SK-N-SH (cell line): Measurements from ENCODE around the gene TMC1. TPM values are rescaled to one million over a fixed set of nuclear protein-coding genes. Genes with fewer than 3 reads are reported as not detected.

Experiments used
- CTCF ChIA-PET: fragments of 300-600, 350-600 bp; formaldehyde crosslinking; extraction: SDS; loops from one replicate; lab custom pipeline; 2021; lab: Yijun Ruan, JAX
- POLR2A ChIA-PET: fragments of 350-600 bp; sonication (Branson Sonifier 250); formaldehyde crosslinking; extraction: SDS; loops from one replicate; lab custom pipeline; 2020; ENCODE audit warnings: antibody characterized with exemption, inconsistent platforms; lab: Yijun Ruan, JAX
- DNase-seq: peaks from one replicate; pipeline ENCODE4 v3.0.0; 2012
- H2AFZ ChIP-seq: fragments of 200-600 bp; sonication (generic); 2 replicates; pipeline ENCODE4 v1.8.1; 2016; ENCODE audit warnings: antibody characterized with exemption, mild to moderate bottlenecking, low read depth
- H3F3A ChIP-seq: fragments of 200-600 bp; sonication (generic); replicated peaks from 2 replicates; pipeline ENCODE3; 2016; ENCODE audit warnings: antibody characterized with exemption, mild to moderate bottlenecking; ENCODE audit not compliant: insufficient read depth
- H3K27ac ChIP-seq, 2 experiments: fragments of 200-500 bp in 1 of 2; fragments of 200-600 bp in 1 of 2; sonication (Bioruptor generic) in 1 of 2; sonication (generic), shearing (Covaris generic) in 1 of 2; 2 replicates each; pipeline versions ENCODE4 v1.5.1 to v1.6.1; 2014 to 2016; ENCODE audit warnings: low read depth in 2 of 2, inconsistent platforms in 1 of 2, low read length in 1 of 2, mild to moderate bottlenecking in 1 of 2, mixed read lengths in 1 of 2
- H3K27me3 ChIP-seq: fragments of 200-600 bp; sonication (generic), shearing (Covaris generic); 2 replicates; pipeline ENCODE4 v1.6.1; 2016; ENCODE audit warnings: mixed run types; ENCODE audit not compliant: insufficient read depth
- H3K36me3 ChIP-seq, 2 experiments: fragments of 200-500 bp in 1 of 2; fragments of 200-600 bp in 1 of 2; sonication (Bioruptor generic) in 1 of 2; sonication (generic) in 1 of 2; replicated peaks in 1 of 2; 2 replicates each; pipeline versions ENCODE3 to v1.5.1; 2014 to 2016; ENCODE audit warnings: low read length in 1 of 2, mild to moderate bottlenecking in 1 of 2; ENCODE audit not compliant: insufficient read depth in 2 of 2, control insufficient read depth in 1 of 2
- H3K4me1 ChIP-seq, 2 experiments: fragments of 200-500 bp in 1 of 2; fragments of 200-600 bp in 1 of 2; sonication (Bioruptor generic) in 1 of 2; sonication (generic), shearing (Covaris generic) in 1 of 2; 2 replicates each; pipeline versions ENCODE4 v1.5.1 to v1.6.1; 2014 to 2016; ENCODE audit warnings: low read depth in 1 of 2, low read length in 1 of 2, mixed run types in 1 of 2; ENCODE audit not compliant: insufficient read depth in 2 of 2, control insufficient read depth in 1 of 2
- H3K4me2 ChIP-seq: fragments of 200-600 bp; sonication (generic), shearing (Covaris generic); 2 replicates; pipeline ENCODE4 v1.6.1; 2017; ENCODE audit warnings: mixed run types
- H3K4me3 ChIP-seq, 2 experiments: fragments of 200-500 bp in 1 of 2; fragments of 200-600 bp in 1 of 2; sonication (Bioruptor generic) in 1 of 2; sonication (generic), shearing (Covaris generic) in 1 of 2; 2 replicates each; pipeline versions ENCODE4 v1.5.1 to v1.8.1; 2014 to 2016; ENCODE audit warnings: low read depth in 2 of 2, inconsistent platforms in 1 of 2, low read length in 1 of 2, mild to moderate bottlenecking in 1 of 2, mixed read lengths in 1 of 2, moderate library complexity in 1 of 2
- H3K79me2 ChIP-seq: fragments of 200-600 bp; sonication (generic); 2 replicates; pipeline ENCODE4 v1.8.1; 2017; ENCODE audit warnings: mild to moderate bottlenecking; ENCODE audit not compliant: insufficient read depth
- H3K9ac ChIP-seq: fragments of 200-600 bp; sonication (generic); 2 replicates; pipeline ENCODE4 v1.6.1; 2017; ENCODE audit warnings: mixed run types
- H3K9me2 ChIP-seq: fragments of 200-600 bp; sonication (generic); 2 replicates; pipeline ENCODE4 v1.6.1; 2017; ENCODE audit warnings: mixed run types
- H3K9me3 ChIP-seq: fragments of 200-600 bp; sonication (generic); 2 replicates; pipeline ENCODE4 v1.6.1; 2017; ENCODE audit warnings: mixed run types, mild to moderate bottlenecking, moderate library complexity
- H4K20me1 ChIP-seq: fragments of 200-600 bp; sonication (generic); 2 replicates; pipeline ENCODE4 v1.6.1; 2017; ENCODE audit warnings: mild to moderate bottlenecking, mixed run types; ENCODE audit not compliant: insufficient read depth
- EZH2phosphoT487 ChIP-seq: fragments of 200-600 bp; sonication (generic); IDR thresholded peaks from 2 replicates; pipeline ENCODE4 v1.6.1; 2017; ENCODE audit warnings: low read depth, mixed run types, mild to moderate bottlenecking, antibody characterized with exemption, moderate library complexity, borderline replicate concordance
- FOSL2 ChIP-seq: IDR thresholded peaks from 2 replicates; pipeline ENCODE4 v1.4.0; 2012; ENCODE audit warnings: low read depth, mild to moderate bottlenecking, moderate library complexity, borderline replicate concordance
- JUND ChIP-seq: IDR thresholded peaks from 2 replicates; pipeline ENCODE4 v1.4.0; 2012
- MEF2A ChIP-seq: IDR thresholded peaks from 2 replicates; pipeline ENCODE4 v1.4.0; 2012; ENCODE audit warnings: low read depth, borderline replicate concordance
- RAD21 ChIP-seq: IDR thresholded peaks from 2 replicates; pipeline ENCODE4 v1.6.1; 2012; ENCODE audit warnings: mild to moderate bottlenecking, low read length
- REST ChIP-seq: IDR thresholded peaks from 2 replicates; pipeline ENCODE4 v1.6.1; 2012; ENCODE audit warnings: mild to moderate bottlenecking, low read depth, low read length, moderate library complexity
- RXRA ChIP-seq: IDR thresholded peaks from 2 replicates; pipeline ENCODE4 v1.4.0; 2012; ENCODE audit warnings: low read depth, mild to moderate bottlenecking, borderline replicate concordance
- SIN3A ChIP-seq: IDR thresholded peaks from 2 replicates; pipeline ENCODE4 v1.6.1; 2012; ENCODE audit warnings: low read depth, mild to moderate bottlenecking, low read length, moderate library complexity, borderline replicate concordance
- SMC3 ChIP-seq: IDR thresholded peaks from 2 replicates; pipeline ENCODE4 v1.6.1; 2012; ENCODE audit warnings: low read depth, low read length, improper control_type of control experiment
- TCF12 ChIP-seq: IDR thresholded peaks from 2 replicates; pipeline ENCODE4 v1.4.0; 2012
- YY1 ChIP-seq: IDR thresholded peaks from 2 replicates; pipeline ENCODE4 v1.4.0; 2012; ENCODE audit warnings: low read depth, mild to moderate bottlenecking
- ZBTB33 ChIP-seq: IDR thresholded peaks from 2 replicates; pipeline ENCODE4 v1.4.0; 2012; ENCODE audit warnings: low read depth, borderline replicate concordance
- WGBS: methylation state at CpG from one replicate; pipeline ENCODE4 v1.1.6; 2017; ENCODE audit warnings: low lambda C conversion rate; 5-methylcytosine and 5-hydroxymethylcytosine counted together
- polyA plus RNA-seq, 3 experiments: library from polyadenylated mRNA; depleted of rRNA; stranded (reverse); fragments of >200 nt; gene quantifications; 2 replicates each; pipeline ENCODE4 v1.2.3, GENCODE V29; 2012

Gene TMC1
- polyA plus RNA-seq, 1 of the 3 experiments (the other 2 are of a cell fraction) = not detected

GRCh38 chr9:72718503-72718902 lies 197.1 kb downstream of the TMC1 start:
- H3K4me3 ChIP-seq = no peak overlapping the region
- no peak overlapping the region for H2AFZ ChIP-seq
- no peak overlapping the region for H3K9ac ChIP-seq
- H3K27me3 ChIP-seq = no peaks in the 10 kb centered on the region
- no peaks in the 10 kb centered on the region for H3K36me3 ChIP-seq
- H3K9me2 ChIP-seq = no peaks in the 10 kb centered on the region
- DNase-seq = no peak
- ChIA-PET POLR2A (no interaction called here), CTCF (no interaction called here)
- no peaks in the 10 kb centered on the region for H3K79me2 ChIP-seq
- H4K20me1 ChIP-seq = no peaks in the 10 kb centered on the region
- H3F3A ChIP-seq = no peaks in the 10 kb centered on the region
- no peaks in the 10 kb centered on the region for H3K9me3 ChIP-seq
- TF ChIP-seq JUND = no peak
- no peak for TF ChIP-seq TCF12
- no peak for TF ChIP-seq MEF2A
- no peak for TF ChIP-seq ZBTB33
- TF ChIP-seq FOSL2 = no peak
- no peak for TF ChIP-seq REST
- no peak for TF ChIP-seq YY1
- no peak for TF ChIP-seq RXRA
- TF ChIP-seq EZH2phosphoT487 = no peak
- H3K4me1 ChIP-seq = no peaks in the 10 kb centered on the region
- no peak overlapping the region for H3K4me2 ChIP-seq
- WGBS = 14% methylated on average over 3 of the region's 3 CpGs
- no peak overlapping the region for H3K27ac ChIP-seq

GRCh38 chr9:72721067-72721466 lies 199.7 kb downstream of the TMC1 start:
- WGBS = 11% methylated on average over 1 of the region's 1 CpG
- CTCF ChIA-PET = no interaction called here
- H3K4me2 ChIP-seq = no peak overlapping the region

More at GRCh38 chr9:72721067-72721466, 199.7 kb downstream of the TMC1 start:
- no peak for TF ChIP-seq SIN3A
- TF ChIP-seq SMC3 = no peak
- TF ChIP-seq FOSL2 = no peak
- no peak for TF ChIP-seq RAD21
- TF ChIP-seq, all 33 proteins: peak for 0
- no peaks in the 10 kb centered on the region for H3K9me2 ChIP-seq
- H3K9ac ChIP-seq = no peak overlapping the region
- no peaks in the 10 kb centered on the region for H4K20me1 ChIP-seq
- H3K27me3 ChIP-seq = no peaks in the 10 kb centered on the region
- H3K36me3 ChIP-seq = no peaks in the 10 kb centered on the region
- H3K79me2 ChIP-seq = no peaks in the 10 kb centered on the region
- no peak overlapping the region for H2AFZ ChIP-seq
- no peaks in the 10 kb centered on the region for H3F3A ChIP-seq
- H3K4me3 ChIP-seq = no peak overlapping the region
- H3K9me3 ChIP-seq = no peaks in the 10 kb centered on the region
- no peaks in the 10 kb centered on the region for H3K4me1 ChIP-seq
- POLR2A ChIA-PET = no interaction called here
- H3K27ac ChIP-seq = no peak overlapping the region
- no peak for DNase-seq
